Astrocyte (in vitro differentiated cells and primary cell): Measurements from ENCODE around the gene CNKSR1. TPM values are rescaled to one million over a fixed set of nuclear protein-coding genes. Genes with fewer than 3 reads are reported as not detected.

Experiments used
- DNase-seq: peaks from one replicate; pipeline ENCODE4 v3.0.0-alpha.2; 2010; ENCODE audit warnings: low read depth
- FAIRE-seq: peaks from 2 replicates; lab custom pipeline; 2011; peaks lifted over from hg19 to GRCh38; lab: Jason Lieb, UNC
- H2AFZ ChIP-seq: 2 replicates; pipeline ENCODE4 v1.6.0; 2012; ENCODE audit warnings: low read depth, low read length, inconsistent platforms
- H3K27ac ChIP-seq: 2 replicates; pipeline ENCODE4 v1.5.1; 2011; ENCODE audit warnings: low read depth, low read length, inconsistent platforms
- H3K27me3 ChIP-seq: 2 replicates; pipeline ENCODE4 v1.6.0; 2011; ENCODE audit warnings: low read length, inconsistent platforms; ENCODE audit not compliant: insufficient read depth
- H3K36me3 ChIP-seq: 2 replicates; pipeline ENCODE4 v1.5.1; 2011; ENCODE audit warnings: low read length, inconsistent platforms; ENCODE audit not compliant: insufficient read depth
- H3K4me1 ChIP-seq: 2 replicates; pipeline ENCODE4 v1.5.1; 2011; ENCODE audit warnings: low read length, inconsistent platforms; ENCODE audit not compliant: insufficient read depth
- H3K4me2 ChIP-seq: 2 replicates; pipeline ENCODE4 v1.6.0; 2012; ENCODE audit warnings: low read length, inconsistent platforms
- H3K4me3 ChIP-seq: 2 replicates; pipeline ENCODE4 v1.5.1; 2011; ENCODE audit warnings: low read depth, mild to moderate bottlenecking, low read length, inconsistent platforms; ENCODE audit not compliant: insufficient read depth
- H3K79me2 ChIP-seq: 2 replicates; pipeline ENCODE4 v1.6.0; 2012; ENCODE audit warnings: mild to moderate bottlenecking, low read length, inconsistent platforms; ENCODE audit not compliant: insufficient read depth
- H3K9ac ChIP-seq: 2 replicates; pipeline ENCODE4 v1.6.0; 2012; ENCODE audit warnings: mild to moderate bottlenecking, low read length, inconsistent platforms
- H3K9me3 ChIP-seq: 2 replicates; pipeline ENCODE4 v1.5.1; 2012; ENCODE audit warnings: low read depth, mild to moderate bottlenecking, low read length, inconsistent platforms; ENCODE audit not compliant: insufficient read depth
- H4K20me1 ChIP-seq: 2 replicates; pipeline ENCODE4 v1.6.0; 2012; ENCODE audit warnings: low read length, inconsistent platforms; ENCODE audit not compliant: insufficient read depth
- H3K27ac Mint-ChIP-seq: one replicate; pipeline ENCODE4 v1.8.0; 2021; ENCODE audit warnings: mild to moderate bottlenecking, mixed read lengths; ENCODE audit not compliant: unreplicated experiment
- H3K27me3 Mint-ChIP-seq: one replicate; pipeline ENCODE4 v1.8.0; 2021; ENCODE audit warnings: low read depth, mixed read lengths; ENCODE audit not compliant: unreplicated experiment
- H3K36me3 Mint-ChIP-seq: one replicate; pipeline ENCODE4 v1.8.0; 2021; ENCODE audit warnings: low read depth, mixed read lengths; ENCODE audit not compliant: unreplicated experiment
- H3K4me1 Mint-ChIP-seq: one replicate; pipeline ENCODE4 v1.8.0; 2021; ENCODE audit warnings: low read depth, mixed read lengths; ENCODE audit not compliant: unreplicated experiment
- H3K4me3 Mint-ChIP-seq: one replicate; pipeline ENCODE4 v1.8.0; 2021; ENCODE audit warnings: mild to moderate bottlenecking, moderate library complexity, mixed read lengths; ENCODE audit not compliant: unreplicated experiment
- H3K9me3 Mint-ChIP-seq: one replicate; pipeline ENCODE4 v1.8.0; 2021; ENCODE audit warnings: mild to moderate bottlenecking, mixed read lengths; ENCODE audit not compliant: unreplicated experiment
- CTCF ChIP-seq: IDR thresholded peaks from 2 replicates; pipeline ENCODE4 v1.5.1; 2011; ENCODE audit warnings: low read depth, mild to moderate bottlenecking, inconsistent platforms, low read length, moderate library complexity; ENCODE audit not compliant: insufficient read depth
- EZH2 ChIP-seq: IDR thresholded peaks from 2 replicates; pipeline ENCODE4 v1.6.1; 2012; ENCODE audit warnings: mild to moderate bottlenecking, low read length, inconsistent platforms; ENCODE audit not compliant: insufficient read depth
- total RNA-seq: library from RNA; stranded (reverse); gene quantifications from 2 replicates; pipeline ENCODE4 v1.2.1, GENCODE V29; 2021

The CNKSR1 gene
- total RNA-seq, 1 donor from 2014 or later, result 5.0 TPM

- Histone ChIP-seq H3K9ac (no peak overlapping the region), H3K4me1 (no peaks in the 10 kb centered on the region), H4K20me1 (no peaks in the 10 kb centered on the region), H3K27me3 (peaks cover 5% of the 10 kb centered on the region), H3K4me3 (no peak overlapping the region), H3K36me3 (no peaks in the 10 kb centered on the region), H2AFZ (peak overlapping the region; percentile 29), H3K4me2 (no peak overlapping the region), H3K79me2 (no peaks in the 10 kb centered on the region), H3K9me3 (no peaks in the 10 kb centered on the region), H3K27ac (no peak overlapping the region)
- H3K36me3 Mint-ChIP-seq, result no peaks in the 10 kb centered on the region
- FAIRE-seq (peak; percentile 87), DNase-seq (peak; percentile 53)
- H3K27me3 Mint-ChIP-seq, result peaks cover 59% of the 10 kb centered on the region
- no peak overlapping the region for H3K27ac Mint-ChIP-seq
- H3K9me3 Mint-ChIP-seq, result peaks cover 5% of the 10 kb centered on the region
- no peak overlapping the region for H3K4me3 Mint-ChIP-seq
- H3K4me1 Mint-ChIP-seq, result no peaks in the 10 kb centered on the region
- TF ChIP-seq CTCF, result peak; percentile 71
- no peak for TF ChIP-seq EZH2
Observed at GRCh38 chr1:26145041-26145959, 32.0 kb upstream of the CNKSR1 start.

- Histone ChIP-seq H3K4me2 (no peak overlapping the region), H3K36me3 (no peaks in the 10 kb centered on the region), H2AFZ (no peak overlapping the region), H3K4me3 (no peak overlapping the region), H3K9ac (no peak overlapping the region), H3K79me2 (no peaks in the 10 kb centered on the region), H3K27ac (no peak overlapping the region), H3K4me1 (no peaks in the 10 kb centered on the region), H3K27me3 (peaks cover 10% of the 10 kb centered on the region), H4K20me1 (no peaks in the 10 kb centered on the region), H3K9me3 (no peaks in the 10 kb centered on the region)
- Mint-ChIP-seq H3K27me3 (peaks cover 59% of the 10 kb centered on the region), H3K27ac (no peak overlapping the region), H3K4me3 (no peak overlapping the region), H3K36me3 (no peaks in the 10 kb centered on the region), H3K4me1 (no peaks in the 10 kb centered on the region), H3K9me3 (peaks cover 5% of the 10 kb centered on the region)
- no peak for DNase-seq
- TF ChIP-seq CTCF, result no peak
- TF ChIP-seq EZH2, result no peak
- FAIRE-seq, result no peak
Observed at GRCh38 chr1:26145960-26146294, 31.4 kb upstream of the CNKSR1 start.

GRCh38 chr1:26148887-26149286, 28.4 kb upstream of the CNKSR1 start:
- Histone ChIP-seq H3K79me2 (no peaks in the 10 kb centered on the region), H3K9ac (no peak overlapping the region), H2AFZ (no peak overlapping the region), H3K36me3 (no peaks in the 10 kb centered on the region), H3K4me1 (no peaks in the 10 kb centered on the region), H3K9me3 (no peaks in the 10 kb centered on the region), H4K20me1 (no peaks in the 10 kb centered on the region), H3K27ac (no peak overlapping the region), H3K27me3 (peaks cover 13% of the 10 kb centered on the region), H3K4me2 (no peak overlapping the region), H3K4me3 (no peak overlapping the region)
- no peaks in the 10 kb centered on the region for H3K36me3 Mint-ChIP-seq
- H3K4me3 Mint-ChIP-seq, result no peak overlapping the region
- DNase-seq (no peak), FAIRE-seq (no peak)
- H3K9me3 Mint-ChIP-seq, result peaks cover 5% of the 10 kb centered on the region
- no peak overlapping the region for H3K27ac Mint-ChIP-seq
- TF ChIP-seq CTCF (no peak), EZH2 (no peak)
- H3K4me1 Mint-ChIP-seq, result no peaks in the 10 kb centered on the region
- peaks cover 61% of the 10 kb centered on the region for H3K27me3 Mint-ChIP-seq
